Spleen (tissue), 11 donors: ENCODE results near the gene CDKN1C. TPM values are rescaled to one million over a fixed set of nuclear protein-coding genes. Genes with fewer than 3 reads are reported as not detected.

Experiments used
- DNase-seq: peaks from one replicate; pipeline ENCODE4 v3.0.0-alpha.2; 2020
- H3K27ac ChIP-seq, 8 donors: fragments of 200-600 bp; sonication (generic) in 7 of 8; 1 replicate in 4 of 8; 2 replicates in 4 of 8; pipeline versions ENCODE4 v1.5.0 to v1.8.0; 2016 to 2021; ENCODE audit warnings: inconsistent platforms in 4 of 8, mild to moderate bottlenecking in 4 of 8, moderate library complexity in 1 of 8
- H3K27me3 ChIP-seq, 7 donors: fragments of 200-600 bp; sonication (generic) in 6 of 7; replicated peaks in 1 of 7; 1 replicate in 4 of 7; 2 replicates in 3 of 7; pipeline versions ENCODE4 v1.5.0 to v1.8.0; 2016 to 2021; ENCODE audit warnings: inconsistent platforms in 3 of 7, mild to moderate bottlenecking in 1 of 7
- H3K36me3 ChIP-seq, 6 donors: fragments of 200-600 bp; sonication (generic) in 5 of 6; 1 replicate in 4 of 6; 2 replicates in 2 of 6; pipeline versions ENCODE4 v1.5.0 to v1.8.0; 2016 to 2021; ENCODE audit warnings: inconsistent platforms in 2 of 6
- H3K4me1 ChIP-seq, 6 donors: fragments of 200-600 bp; sonication (generic) in 5 of 6; 1 replicate in 3 of 6; 2 replicates in 3 of 6; pipeline versions ENCODE4 v1.5.0 to v1.8.0; 2016 to 2021; ENCODE audit warnings: inconsistent platforms in 3 of 6
- H3K4me3 ChIP-seq, 8 donors: fragments of 200-600 bp; sonication (generic) in 7 of 8; 1 replicate in 4 of 8; 2 replicates in 4 of 8; pipeline versions ENCODE4 v1.5.0 to v1.8.0; 2016 to 2021; ENCODE audit warnings: inconsistent platforms in 4 of 8, mild to moderate bottlenecking in 4 of 8, moderate library complexity in 2 of 8
- H3K9me3 ChIP-seq, 8 donors: fragments of 200-600 bp; sonication (generic) in 7 of 8; 1 replicate in 4 of 8; 2 replicates in 4 of 8; pipeline versions ENCODE4 v1.5.0 to v1.8.0; 2016 to 2021; ENCODE audit warnings: inconsistent platforms in 4 of 8
- POLR2A ChIP-seq, 3 donors: fragments of 450-650 bp; IDR thresholded peaks; one replicate each; pipeline ENCODE4 v1.5.1; 2017; ENCODE audit warnings: antibody characterized with exemption in 3 of 3, mild to moderate bottlenecking in 1 of 3
- POLR2AphosphoS5 ChIP-seq, 3 donors: sonication (generic); formaldehyde crosslinking; IDR thresholded peaks; one replicate each; pipeline ENCODE4 v1.5.1; 2017; ENCODE audit warnings: antibody characterized with exemption in 3 of 3
- WGBS, 5 donors: extraction: QIAGEN DNeasy Blood & Tissue Kit in 3 of 5; methylation state at CpG; one replicate each; pipeline versions ENCODE4 v1.1.5 to v1.1.7; 2013 to 2018; 5-methylcytosine and 5-hydroxymethylcytosine counted together
- intact Hi-C: fragments of 100-400 bp; cut with DNase I; formaldehyde crosslinking; loops from one replicate; pipeline ENCODE4 v1.15.0; 2023; ENCODE audit warnings: low total_unique reads
- polyA plus RNA-seq, 3 donors: library from polyadenylated mRNA; stranded (reverse); fragments of 200-250 nt; gene quantifications; one replicate each; pipeline ENCODE4 v1.2.1, GENCODE V29; 2013
- total RNA-seq, 7 donors: library from RNA; depleted of rRNA in 3 of 7; stranded (reverse); fragments of >200 nt in 3 of 7; fragmentation: NEBNext Ultra II Directional in 4 of 7; extraction: Animal tissue kit (Norgen Biotek cat#: 25700) in 4 of 7; gene quantifications; one replicate each; pipeline versions ENCODE4 v1.1.0 to v1.2.1, GENCODE V29; 2016 to 2021
- TF ChIP-seq, protein P1 (sequence below), 11 experiments: fragments of 200-600 bp in 7 of 11; fragments of 450-650 bp in 4 of 11; sonication (generic) in 4 of 11; IDR thresholded peaks in 8 of 11; conservative IDR thresholded peaks in 3 of 11; 1 replicate in 7 of 11; 2 replicates in 4 of 11; pipeline versions ENCODE4 v1.4.0 to v1.8.0; 2016 to 2021; ENCODE audit warnings: antibody characterized with exemption in 11 of 11, inconsistent platforms in 4 of 11, mild to moderate bottlenecking in 1 of 11
- donor health status: healthy with polysubstance abuse.
- donor health status: DM: no; HTN: no; CAD: no; lungs with moderate emphysema.
- donor health status: DM: no; HTN: no; CAD: no.
- donor health status: Bipolar disorder and iron deficiency.
- donor health status: healthy.
- donor health status: DM: no; HTN: no; CAD: no.
- donor health status: DM: yes; HTN: yes; CAD: no.

CDKN1C gene
- total and polyA plus RNA-seq, 10 donors: 5.4 to 40.4 (median 14.2) TPM

DNA sequence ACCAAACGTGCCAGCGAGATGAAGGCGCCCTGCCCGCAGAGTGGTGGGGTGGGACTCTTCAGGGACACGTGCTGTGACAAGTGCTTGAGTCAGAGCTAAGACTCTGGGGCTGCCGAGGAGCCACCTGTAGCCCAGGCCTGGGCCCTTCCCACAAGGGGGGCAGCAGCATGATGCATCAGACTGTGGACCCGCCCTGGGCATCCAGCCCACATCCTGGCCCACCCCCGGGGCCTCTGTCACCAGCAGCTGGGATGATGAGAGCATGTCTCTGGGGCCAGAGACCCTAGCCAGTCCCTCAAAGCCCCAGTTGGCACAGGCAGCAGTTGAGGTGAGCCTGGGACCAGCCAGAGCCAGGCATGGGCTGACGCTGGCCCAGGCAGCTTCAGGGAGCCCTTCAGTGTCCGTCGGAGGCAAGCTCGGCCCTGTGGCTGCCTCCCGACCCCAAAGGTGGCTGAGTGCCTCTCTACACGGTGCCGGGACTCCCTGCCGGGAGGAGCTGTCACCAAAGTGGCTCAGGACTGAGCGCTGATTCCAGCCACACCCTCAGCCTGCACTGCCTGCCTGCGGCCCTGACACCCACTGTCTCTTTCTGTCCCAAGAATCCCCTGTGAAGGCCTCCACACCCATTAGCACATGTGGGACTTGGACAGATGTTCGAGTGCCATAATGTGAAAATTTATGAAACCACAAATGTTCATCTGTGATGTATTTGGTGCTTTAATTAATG lies 41.3 kb downstream of the CDKN1C start:
- H3K4me3 ChIP-seq: no peak overlapping the region
- no peaks in the 10 kb centered on the region for H3K27me3 ChIP-seq
- H3K9me3 ChIP-seq: no peaks in the 10 kb centered on the region
- no peak overlapping the region for H3K27ac ChIP-seq
- no peak for TF ChIP-seq POLR2A (IDR thresholded peaks at IDR 0.05)
- TF ChIP-seq, protein P1, sequence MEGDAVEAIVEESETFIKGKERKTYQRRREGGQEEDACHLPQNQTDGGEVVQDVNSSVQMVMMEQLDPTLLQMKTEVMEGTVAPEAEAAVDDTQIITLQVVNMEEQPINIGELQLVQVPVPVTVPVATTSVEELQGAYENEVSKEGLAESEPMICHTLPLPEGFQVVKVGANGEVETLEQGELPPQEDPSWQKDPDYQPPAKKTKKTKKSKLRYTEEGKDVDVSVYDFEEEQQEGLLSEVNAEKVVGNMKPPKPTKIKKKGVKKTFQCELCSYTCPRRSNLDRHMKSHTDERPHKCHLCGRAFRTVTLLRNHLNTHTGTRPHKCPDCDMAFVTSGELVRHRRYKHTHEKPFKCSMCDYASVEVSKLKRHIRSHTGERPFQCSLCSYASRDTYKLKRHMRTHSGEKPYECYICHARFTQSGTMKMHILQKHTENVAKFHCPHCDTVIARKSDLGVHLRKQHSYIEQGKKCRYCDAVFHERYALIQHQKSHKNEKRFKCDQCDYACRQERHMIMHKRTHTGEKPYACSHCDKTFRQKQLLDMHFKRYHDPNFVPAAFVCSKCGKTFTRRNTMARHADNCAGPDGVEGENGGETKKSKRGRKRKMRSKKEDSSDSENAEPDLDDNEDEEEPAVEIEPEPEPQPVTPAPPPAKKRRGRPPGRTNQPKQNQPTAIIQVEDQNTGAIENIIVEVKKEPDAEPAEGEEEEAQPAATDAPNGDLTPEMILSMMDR (IDR thresholded peaks at IDR 0.05 in 8 of 11, conservative IDR thresholded peaks at IDR 0.05 in 3 of 11): no peak
- no peak for TF ChIP-seq POLR2AphosphoS5 (IDR thresholded peaks at IDR 0.05)
- H3K4me1 ChIP-seq: peaks cover 0 to 7% (median 0%) of the 10 kb centered on the region in 6 donors
- no peak for DNase-seq
- peaks cover 0 to 12% (median 0%) of the 10 kb centered on the region in 6 donors for H3K36me3 ChIP-seq
- intact Hi-C loops: no loop called here
- WGBS, 5 donors: 73 to 82% (median 77%) methylated on average over 5 to 19 of the region's 19 CpGs

DNA sequence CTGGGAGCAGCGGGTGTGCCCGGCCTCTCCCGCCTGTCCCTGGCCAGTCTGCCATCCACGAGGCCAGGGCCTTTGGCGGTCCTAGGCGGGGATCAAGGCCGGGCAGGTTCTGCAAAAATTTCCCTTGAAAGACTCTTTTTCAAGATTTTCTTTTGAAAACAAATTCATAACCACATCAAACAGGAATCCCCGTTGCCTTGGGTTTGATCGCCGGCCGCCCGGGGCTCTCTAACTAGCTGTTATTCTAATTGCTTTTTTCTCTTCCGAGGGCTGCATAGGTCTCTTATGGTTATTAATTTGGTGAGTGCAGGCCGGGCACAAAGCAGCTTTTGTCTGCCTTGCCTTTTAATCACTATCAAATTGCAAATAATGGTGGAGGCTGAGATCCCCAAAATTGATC lies 42.0 kb downstream of the CDKN1C start:
- intact Hi-C loops: no loop called here
- Histone ChIP-seq H3K4me1 (peaks cover 0 to 7% (median 0%) of the 10 kb centered on the region in 6 donors), H3K9me3 (no peaks in the 10 kb centered on the region), H3K36me3 (peaks cover 0 to 12% (median 0%) of the 10 kb centered on the region in 6 donors), H3K27me3 (no peaks in the 10 kb centered on the region), H3K27ac (no peak overlapping the region), H3K4me3 (no peak overlapping the region)
- no peak for DNase-seq
- 74 to 87% (median 76%) methylated on average over 14 of the region's 14 CpGs for WGBS, 5 donors
- TF ChIP-seq POLR2A (IDR thresholded peaks at IDR 0.05): no peak
- TF ChIP-seq, protein P1 (IDR thresholded peaks at IDR 0.05 in 8 of 11, conservative IDR thresholded peaks at IDR 0.05 in 3 of 11): no peak
- TF ChIP-seq POLR2AphosphoS5 (IDR thresholded peaks at IDR 0.05): no peak

DNA sequence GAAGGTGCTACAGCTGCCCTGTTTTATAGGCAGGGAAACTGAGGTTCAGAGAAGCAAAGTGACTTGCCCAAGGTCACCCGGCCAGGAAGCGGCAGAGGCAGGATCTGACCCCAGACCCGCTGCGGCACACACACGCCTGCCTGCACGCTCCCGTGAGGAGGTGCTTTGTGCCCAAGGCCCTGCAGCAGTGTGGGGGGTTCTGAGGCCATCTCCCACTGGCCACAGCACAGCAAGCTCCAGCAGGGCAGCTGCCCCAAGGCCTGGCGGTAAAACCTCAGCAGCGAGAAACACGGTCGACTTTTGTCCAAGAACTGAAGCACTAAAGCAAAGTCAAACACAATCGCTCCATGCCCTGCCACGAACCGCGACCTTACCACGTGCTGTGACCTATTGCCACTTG lies 42.7 kb downstream of the CDKN1C start:
- H3K4me3 ChIP-seq: no peak overlapping the region
- H3K27me3 ChIP-seq: no peaks in the 10 kb centered on the region
- TF ChIP-seq, protein P1 (IDR thresholded peaks at IDR 0.05 in 8 of 11, conservative IDR thresholded peaks at IDR 0.05 in 3 of 11): no peak
- no peak for TF ChIP-seq POLR2A (IDR thresholded peaks at IDR 0.05)
- peaks cover 0 to 6% (median 0%) of the 10 kb centered on the region in 6 donors for H3K4me1 ChIP-seq
- intact Hi-C loops: no loop called here
- no peak for DNase-seq
- H3K27ac ChIP-seq: no peak overlapping the region
- H3K36me3 ChIP-seq: peaks cover 0 to 5% (median 0%) of the 10 kb centered on the region in 6 donors
- no peaks in the 10 kb centered on the region for H3K9me3 ChIP-seq
- WGBS, 5 donors: 92 to 96% (median 94%) methylated on average over 16 of the region's 16 CpGs

DNA sequence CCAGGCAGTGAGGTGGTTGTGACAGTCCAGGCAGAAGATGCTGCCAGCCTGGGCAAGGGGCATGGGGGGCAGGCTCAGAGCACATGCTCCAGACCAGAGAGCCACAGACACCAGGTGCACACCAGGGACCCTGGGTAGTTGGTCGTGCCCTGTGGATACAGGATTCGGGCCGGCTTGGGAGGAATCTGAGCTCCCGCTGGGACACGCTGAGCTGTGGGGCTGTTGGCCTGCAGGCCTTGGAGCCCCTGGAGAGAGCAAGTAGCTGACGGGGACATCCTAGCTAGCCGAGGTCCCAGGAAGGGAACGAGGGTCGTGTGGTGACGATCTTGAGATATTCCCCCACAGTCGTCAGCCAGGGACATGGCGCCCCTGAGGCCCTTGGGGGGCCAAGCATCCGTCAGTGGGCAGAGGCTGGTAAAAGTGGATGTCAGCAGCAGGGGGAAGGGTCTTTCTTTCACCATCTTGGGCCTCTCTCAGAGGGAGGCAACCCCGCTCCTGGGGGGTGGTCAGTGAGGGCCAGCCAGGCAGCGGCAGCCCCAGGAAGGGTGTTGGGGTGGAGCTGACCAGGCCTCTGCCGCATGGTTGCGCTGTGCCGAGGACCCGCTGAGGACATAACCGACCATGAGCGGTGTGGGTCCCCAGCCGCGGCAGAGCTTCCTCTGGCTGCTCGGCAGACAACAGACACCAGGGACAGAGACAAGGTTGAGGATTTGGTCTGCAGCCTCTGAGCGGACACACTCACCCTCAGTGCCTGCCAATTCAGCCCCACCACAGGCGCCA lies 44.0 kb downstream of the CDKN1C start:
- TF ChIP-seq POLR2AphosphoS5 (IDR thresholded peaks at IDR 0.05): no peak
- TF ChIP-seq, protein P1 (IDR thresholded peaks at IDR 0.05 in 8 of 11, conservative IDR thresholded peaks at IDR 0.05 in 3 of 11): no peak
- no peak for TF ChIP-seq POLR2A (IDR thresholded peaks at IDR 0.05)
- Histone ChIP-seq H3K36me3 (no peaks in the 10 kb centered on the region), H3K27me3 (no peaks in the 10 kb centered on the region), H3K27ac (no peak overlapping the region), H3K4me1 (peaks cover 0 to 10% (median 4%) of the 10 kb centered on the region in 6 donors), H3K9me3 (no peaks in the 10 kb centered on the region), H3K4me3 (no peak overlapping the region)
- intact Hi-C loops: no loop called here
- WGBS, 5 donors: 89 to 96% (median 91%) methylated on average over 10 to 26 of the region's 26 CpGs
- no peak for DNase-seq
